ENCODE data around the gene UBE4B.

Gene UBE4B

DNA sequence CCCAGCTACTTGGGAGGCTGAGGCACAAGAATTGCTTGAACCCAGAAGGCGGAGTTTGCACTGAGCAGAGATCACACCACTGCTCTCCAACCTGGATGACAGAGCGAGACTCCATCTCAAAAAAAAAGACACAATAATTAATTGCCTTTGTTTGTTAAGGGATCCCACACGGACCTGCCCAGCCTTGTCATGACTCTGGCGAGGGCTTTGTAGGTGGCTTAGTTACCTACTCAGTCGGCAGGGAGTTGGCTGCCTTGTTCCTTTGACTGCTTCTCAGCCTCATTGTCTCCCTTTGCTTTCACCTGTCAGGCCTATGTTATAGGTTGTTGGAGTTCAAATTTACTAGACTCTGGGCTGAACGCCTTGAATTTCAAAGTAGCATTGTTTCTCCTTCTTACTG, 82.0 kb downstream of the UBE4B start:
- no peak for DNase-seq (ENCODE audit: low read depth in 3 of 3)

- no peak for DNase-seq (ENCODE audit: low read depth in 3 of 3)
These were observed 84.4 kb downstream of the UBE4B start for GRCh38 chr1:10117132-10117531.

DNA sequence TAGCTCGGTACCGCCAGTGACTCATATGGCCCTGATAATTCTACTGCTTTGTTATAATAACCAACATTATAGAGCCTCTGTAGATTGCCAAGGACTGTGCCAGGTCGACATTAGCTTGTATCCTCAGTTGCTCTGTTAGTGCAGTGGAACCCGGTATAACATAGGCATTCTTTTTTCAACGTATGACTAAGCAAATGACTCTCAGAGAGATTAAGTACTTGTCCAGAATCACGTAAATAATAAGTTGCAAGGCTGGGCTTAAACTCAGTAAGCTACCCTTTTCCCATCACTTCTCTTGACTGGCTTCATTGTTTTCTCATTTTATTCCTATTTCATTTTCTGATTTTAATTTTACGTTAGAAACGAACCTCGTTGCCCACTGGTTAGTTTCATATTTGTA, 85.1 kb downstream of the UBE4B start:
- no peak for DNase-seq (ENCODE audit: low read depth in 3 of 3)

DNA sequence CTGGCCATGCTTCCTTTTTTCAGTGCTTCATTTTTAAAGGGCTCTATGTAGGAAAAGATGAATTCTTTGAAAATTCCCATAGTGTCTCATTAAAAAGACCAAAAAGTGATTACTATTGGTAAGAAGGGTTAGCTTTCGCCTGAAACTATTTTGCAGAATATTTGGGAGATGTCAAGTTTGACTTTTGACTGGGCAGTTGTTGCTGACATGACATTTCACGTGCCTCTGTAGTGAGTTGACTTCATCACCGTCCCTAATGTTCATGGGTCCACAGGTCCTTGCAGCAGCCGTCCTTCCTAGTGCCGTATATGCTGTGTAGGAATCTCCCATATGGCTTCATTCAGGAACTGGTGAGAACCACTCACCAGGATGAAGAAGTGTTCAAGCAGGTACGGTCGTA, 88.9 kb downstream of the UBE4B start:
- no peak for DNase-seq (ENCODE audit: low read depth in 3 of 3)

GRCh38 chr1:10122926-10123325, 90.2 kb downstream of the UBE4B start:
- DNase-seq (ENCODE audit: low read depth in 3 of 3) = no peak

DNA sequence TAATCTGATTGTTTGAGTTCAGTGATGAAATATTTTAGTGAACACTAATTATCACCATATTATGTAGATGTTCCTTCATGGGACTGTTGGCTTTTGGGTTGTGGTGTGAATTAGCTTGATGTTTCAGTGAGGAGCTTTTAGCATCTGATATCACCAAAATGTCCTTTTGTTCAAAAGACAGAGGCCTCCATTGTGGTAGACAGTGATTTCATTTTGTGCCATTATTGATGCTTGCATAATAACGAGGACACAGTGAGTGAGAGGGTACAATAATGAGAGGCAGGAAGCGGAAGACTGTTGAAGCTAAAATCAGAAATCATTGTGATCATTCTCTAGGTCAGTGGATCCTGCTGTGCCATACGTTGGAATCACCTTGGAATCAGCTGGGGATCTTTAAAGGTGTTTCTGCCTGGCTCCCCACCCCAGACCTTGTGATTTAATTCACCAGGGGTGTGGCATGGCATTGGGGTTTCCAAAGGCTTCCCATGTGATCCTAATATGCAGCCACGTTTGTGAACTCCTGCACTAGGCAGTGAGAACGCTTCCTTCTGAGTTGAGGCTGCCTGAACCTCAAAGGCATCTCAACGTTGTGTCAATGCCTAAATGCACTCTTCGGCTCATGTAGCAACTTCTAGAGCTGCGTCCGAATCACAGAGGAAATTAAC, 95.5 kb downstream of the UBE4B start:
- no peak for DNase-seq (ENCODE audit: low read depth in 3 of 3)

DNA sequence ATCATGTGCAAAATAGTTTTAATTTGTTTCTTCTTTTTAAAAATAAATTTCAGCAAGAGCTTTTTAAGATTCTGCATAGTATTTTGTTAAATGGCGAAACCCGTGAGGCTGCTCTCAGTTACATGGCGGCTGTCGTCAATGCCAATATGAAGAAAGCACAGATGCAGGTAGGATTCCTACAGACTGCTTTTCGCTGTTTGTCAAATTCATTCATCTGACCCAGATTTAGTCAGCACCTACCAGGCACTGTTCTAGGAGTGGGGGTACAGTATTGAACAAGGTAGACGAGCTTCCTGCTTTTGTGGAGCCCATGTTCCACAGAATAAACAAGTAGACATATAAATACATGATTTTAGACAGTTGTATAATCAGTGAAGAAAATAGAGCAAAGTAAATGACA, 99.6 kb downstream of the UBE4B start:
- no peak for DNase-seq (ENCODE audit: low read depth in 3 of 3)

DNA sequence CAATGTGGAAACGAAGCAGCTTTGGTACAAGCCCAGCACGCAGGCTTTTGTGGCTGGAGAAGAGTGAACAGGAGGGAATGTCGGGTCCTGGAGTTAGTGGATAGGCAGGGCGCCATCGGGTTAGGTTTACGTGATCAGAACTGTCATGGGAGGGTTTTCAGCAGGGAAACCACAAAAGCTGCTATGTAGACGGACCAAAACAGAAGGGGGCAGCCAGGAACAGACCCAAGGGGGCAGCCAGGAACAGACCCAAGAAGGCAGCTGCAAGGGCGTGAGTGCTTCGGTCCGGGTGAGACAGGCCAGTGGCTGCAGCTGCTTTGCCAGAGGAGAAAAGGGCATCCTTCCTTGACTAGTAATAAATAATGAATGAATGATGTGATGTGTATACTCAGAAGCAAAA, 100.1 kb downstream of the UBE4B start:
- no peak for DNase-seq (ENCODE audit: low read depth in 3 of 3)

- no peak for DNase-seq (ENCODE audit: low read depth in 3 of 3)
These were observed 108.2 kb downstream of the UBE4B start for GRCh38 chr1:10140981-10141380.

DNA sequence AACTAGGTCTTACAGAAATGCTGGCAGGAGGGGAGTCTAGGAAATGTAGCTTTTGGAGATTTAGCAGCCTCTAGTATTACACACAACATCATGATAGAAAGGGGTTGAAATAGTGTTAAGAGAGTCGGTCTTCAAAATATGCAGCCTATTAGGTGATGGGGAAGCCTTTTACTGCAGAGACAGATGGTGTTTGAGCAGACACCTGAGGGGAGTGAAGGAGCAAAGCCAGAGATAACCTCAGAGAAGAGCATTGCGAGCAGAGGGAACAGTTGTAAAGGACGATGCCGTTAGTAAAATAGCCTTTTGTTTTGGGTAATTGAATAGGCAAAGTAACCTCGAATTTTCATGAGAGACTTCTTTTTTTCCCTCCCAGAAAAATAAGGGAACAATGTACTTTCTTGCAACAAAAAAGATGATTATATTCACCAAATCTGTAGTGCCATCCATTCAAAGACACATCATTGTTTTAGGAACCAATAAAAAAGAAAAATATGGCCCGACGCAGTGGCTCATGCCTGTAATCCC, 111.3 kb downstream of the UBE4B start:
- DNase-seq (ENCODE audit: low read depth in 3 of 3) = no peak

GRCh38 chr1:10146391-10146790, 113.6 kb downstream of the UBE4B start:
- DNase-seq (ENCODE audit: low read depth in 3 of 3) = no peak

DNA sequence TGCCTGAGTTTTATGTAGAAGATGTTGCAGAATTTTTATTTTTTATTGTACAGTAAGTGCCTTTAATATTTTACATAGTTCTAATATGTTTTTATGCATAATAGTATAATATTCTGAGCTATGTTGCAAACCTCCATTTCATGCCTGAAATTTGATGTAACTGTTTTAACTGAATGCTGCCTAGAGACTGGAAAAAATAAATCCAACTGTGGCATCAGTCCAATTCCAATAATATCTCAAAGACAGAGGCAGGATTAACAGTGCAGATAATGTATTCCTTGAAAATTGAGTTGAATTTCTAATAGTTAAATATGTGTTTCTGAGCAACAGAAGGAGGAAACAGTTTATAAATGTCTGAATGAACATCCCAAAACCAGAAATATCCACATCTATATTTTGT, 116.5 kb downstream of the UBE4B start:
- DNase-seq (ENCODE audit: low read depth in 3 of 3) = no peak

GRCh38 chr1:10152709-10153284, 120.0 kb downstream of the UBE4B start:
- DNase-seq (ENCODE audit: low read depth in 3 of 3) = peak in 1 of 3 experiments; percentile 32

- no peak for DNase-seq (ENCODE audit: low read depth in 3 of 3)
These were observed 122.4 kb downstream of the UBE4B start for GRCh38 chr1:10155087-10155712.

DNA sequence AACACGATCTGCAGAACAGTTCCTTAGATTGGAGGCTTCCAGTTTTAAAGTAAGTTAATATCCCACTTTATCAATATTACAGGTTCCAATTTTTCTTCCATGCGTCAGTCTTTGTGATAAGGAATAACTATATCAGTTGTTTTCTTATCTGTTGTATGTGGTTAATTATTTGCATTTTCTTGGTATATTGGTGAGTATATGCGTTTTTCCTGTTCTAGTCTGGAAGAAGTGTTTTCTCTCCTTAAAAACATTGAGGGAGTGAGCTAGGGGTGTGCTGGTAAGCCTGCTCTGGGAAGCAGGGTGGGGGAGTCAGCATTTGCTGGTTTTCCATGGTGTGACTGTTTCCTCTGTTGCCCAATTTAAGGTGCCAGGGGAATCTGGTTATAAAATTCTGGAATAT, 127.4 kb downstream of the UBE4B start:
- DNase-seq (ENCODE audit: low read depth in 3 of 3) = no peak

DNA sequence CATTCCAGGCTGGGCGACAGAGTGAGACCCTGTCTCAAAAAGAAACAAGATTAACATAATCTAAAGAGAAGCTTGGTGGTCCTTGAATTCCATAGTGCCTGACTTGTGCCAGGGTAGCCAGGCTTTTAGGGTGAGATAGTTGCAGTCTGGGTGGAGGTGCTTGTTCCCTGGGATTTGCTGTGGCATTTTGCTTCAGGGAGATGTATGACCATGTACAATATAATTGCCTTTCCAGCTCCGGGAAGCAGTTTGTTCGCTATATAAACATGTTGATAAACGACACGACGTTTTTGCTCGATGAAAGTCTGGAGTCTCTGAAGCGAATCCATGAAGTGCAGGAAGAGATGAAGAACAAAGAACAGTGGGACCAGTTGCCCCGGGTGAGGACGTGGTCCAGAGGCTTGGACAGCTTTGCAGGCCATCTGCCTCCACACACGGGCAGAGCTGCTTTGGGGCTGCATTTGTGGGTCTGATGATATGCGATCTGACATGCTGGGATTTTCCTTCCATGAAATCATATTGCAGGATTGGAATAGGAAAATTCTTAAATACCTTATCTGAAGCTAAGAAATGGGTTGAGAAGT, 128.2 kb downstream of the UBE4B start:
- no peak for DNase-seq (ENCODE audit: low read depth in 3 of 3)

DNA sequence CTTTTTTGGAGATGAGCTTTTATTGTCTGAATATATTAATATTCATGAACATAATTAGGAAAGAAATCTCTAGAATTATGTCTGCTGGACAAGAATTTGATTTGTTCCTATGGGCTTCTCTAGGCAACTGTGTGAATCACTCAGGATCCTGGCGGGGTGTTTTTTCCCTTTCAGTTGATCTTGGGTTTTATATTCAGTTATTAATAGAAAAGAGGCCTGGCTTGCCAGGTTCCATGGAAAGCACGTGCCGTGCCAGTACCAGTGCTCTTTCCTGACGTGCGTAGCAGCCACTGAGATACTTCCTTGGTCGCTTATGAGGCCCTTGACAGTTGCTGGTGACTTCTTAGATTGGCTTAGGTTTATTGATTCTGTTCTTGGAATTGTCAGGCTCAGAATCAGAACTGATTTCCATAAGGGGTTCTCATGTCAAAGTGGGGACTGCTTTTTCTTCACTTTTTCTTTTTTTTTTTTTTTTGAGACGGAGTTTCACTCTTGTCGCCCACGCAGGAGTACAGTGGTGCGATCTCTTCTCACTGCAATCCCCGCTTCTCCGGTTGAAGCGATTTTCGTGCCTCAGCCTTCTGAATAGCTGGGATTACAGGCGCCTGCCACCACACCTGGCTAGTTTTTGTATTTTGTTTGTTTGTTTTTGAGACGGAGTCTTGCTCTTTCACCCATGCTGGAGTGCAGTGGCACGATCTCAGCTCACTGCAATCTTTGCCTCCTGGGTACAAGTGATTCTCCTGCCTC, 129.0 kb downstream of the UBE4B start:
- DNase-seq (ENCODE audit: low read depth in 3 of 3) = no peak

DNA sequence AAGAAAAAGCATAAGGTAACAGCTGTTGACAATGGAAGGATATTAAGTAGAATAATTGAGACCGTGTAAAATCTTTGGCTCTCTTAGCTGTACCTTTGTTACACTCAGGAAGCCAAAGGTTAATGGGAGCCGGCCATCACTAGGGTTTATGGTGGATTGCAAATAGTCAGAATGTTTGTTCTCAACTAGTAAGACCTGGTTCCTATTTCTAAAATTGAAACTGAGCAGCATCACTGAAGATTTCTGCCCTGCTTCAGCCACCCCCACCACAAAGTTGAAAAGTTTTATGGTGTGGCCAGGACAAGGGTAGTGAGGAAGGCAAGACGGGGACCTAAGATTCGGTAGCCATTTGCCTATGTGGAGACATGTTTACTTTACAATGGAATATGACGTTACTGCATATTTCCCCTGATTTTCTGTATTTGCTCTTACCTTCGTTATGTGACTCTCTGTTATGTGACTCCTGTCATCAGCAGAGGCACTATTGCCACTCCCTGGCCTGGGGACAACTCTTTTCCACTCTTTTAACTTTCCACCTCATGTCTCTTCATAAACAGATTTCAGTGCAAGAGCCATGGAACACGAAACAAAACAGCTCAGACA, 136.3 kb downstream of the UBE4B start:
- DNase-seq (ENCODE audit: low read depth in 3 of 3) = no peak

DNA sequence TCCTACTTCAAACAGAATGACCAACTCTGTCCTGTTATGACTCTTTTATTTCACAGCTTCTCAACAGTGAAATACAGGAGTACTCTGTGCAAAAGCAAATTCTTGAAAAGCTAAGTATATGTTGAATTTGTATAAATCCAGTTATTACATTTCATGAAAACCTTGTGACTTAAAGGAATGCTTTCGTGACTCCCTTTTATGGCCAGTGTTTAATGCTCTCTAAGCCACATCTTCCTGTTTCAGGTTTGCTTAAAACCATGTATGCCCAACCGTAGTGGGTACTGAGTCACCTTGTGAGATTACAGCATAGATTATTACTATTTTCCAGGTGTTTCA, 137.4 kb downstream of the UBE4B start:
- DNase-seq (ENCODE audit: low read depth in 3 of 3) = no peak

GRCh38 chr1:10171105-10171767, 138.5 kb downstream of the UBE4B start:
- DNase-seq (ENCODE audit: low read depth in 3 of 3) = no peak

GRCh38 chr1:10171995-10172669, 139.4 kb downstream of the UBE4B start:
- DNase-seq (ENCODE audit: low read depth in 3 of 3) = no peak

Data from stimulated activated CD4-positive, alpha-beta T cell treated with anti-CD3 and anti-CD28 coated beads, TNF-alpha, amount 100 ng/mL, for 24 hours (primary cell).